Testis (tissue), 2 donors: Measurements from ENCODE around the gene LASP1NB.

ENCODE experiments used
- CTCF ChIP-seq, 3 experiments: fragments of 450-650 bp in 2 of 3; fragments of 200-600 bp in 1 of 3; sonication (generic) in 1 of 3; IDR thresholded peaks; one replicate each; pipeline ENCODE4 v1.5.1; 2016 to 2019; ENCODE audit warnings: antibody characterized with exemption in 3 of 3, mild to moderate bottlenecking in 2 of 3, moderate library complexity in 1 of 3
- POLR2A ChIP-seq: fragments of 450-650 bp; IDR thresholded peaks from one replicate; pipeline ENCODE4 v1.6.1; 2017; ENCODE audit warnings: antibody characterized with exemption, mild to moderate bottlenecking, moderate library complexity

DNA sequence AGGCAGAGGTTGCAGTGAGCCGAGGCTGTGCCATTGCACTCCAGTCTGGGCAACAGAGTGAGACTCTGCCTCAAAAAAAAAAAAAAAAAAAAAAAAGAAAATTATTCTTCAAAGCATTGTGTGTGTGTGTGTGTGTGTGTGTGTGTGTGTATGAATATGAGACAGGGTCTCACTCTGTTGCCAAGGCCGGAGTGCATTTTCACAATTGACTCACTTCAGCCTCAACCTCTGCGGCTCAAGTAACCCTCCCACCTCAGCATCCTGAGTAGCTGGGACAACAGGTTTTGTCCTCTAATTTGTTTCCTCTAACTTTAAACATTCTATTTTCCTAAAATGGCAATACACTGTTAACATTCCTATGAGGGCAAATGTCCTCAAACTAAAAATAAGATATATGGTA lies 34.1 kb downstream of the LASP1NB start:
- no peak for TF ChIP-seq CTCF (IDR thresholded peaks at IDR 0.05)
- TF ChIP-seq POLR2A: no peak
